WERI-Rb-1 (cell line): Measurements from ENCODE around the gene MAGEB16.

Experiments used
- DNase-seq: peaks from one replicate; pipeline ENCODE4 v3.0.0-alpha.2; 2020
- H3K27ac ChIP-seq: fragments of 250-450 bp; sonication (Bioruptor Pico); 2 replicates; pipeline ENCODE4 v1.5.1; 2020; ENCODE audit warnings: mild to moderate bottlenecking, moderate library complexity
- H3K27me3 ChIP-seq: fragments of 250-450 bp; sonication (Bioruptor Pico); 2 replicates; pipeline ENCODE4 v1.5.1; 2021; ENCODE audit warnings: mild to moderate bottlenecking, low read depth, moderate library complexity; ENCODE audit not compliant: insufficient read depth, severe bottlenecking
- H3K36me3 ChIP-seq: fragments of 250-450 bp; sonication (Bioruptor Pico); 2 replicates; pipeline ENCODE4 v1.5.1; 2020; ENCODE audit warnings: mild to moderate bottlenecking, moderate library complexity
- H3K4me3 ChIP-seq: 2 replicates; pipeline ENCODE4 v1.5.1; 2011; ENCODE audit warnings: low read depth, mild to moderate bottlenecking, control low read depth, low read length
- H3K9me3 ChIP-seq: fragments of 250-450 bp; sonication (Bioruptor Pico); 2 replicates; pipeline ENCODE4 v1.5.1; 2021; ENCODE audit warnings: mild to moderate bottlenecking, moderate library complexity; ENCODE audit not compliant: severe bottlenecking
- TF ChIP-seq, protein P1 (sequence below): IDR thresholded peaks from 2 replicates; pipeline ENCODE4 v1.5.1; 2011; ENCODE audit warnings: low read depth, mild to moderate bottlenecking, control low read depth, inconsistent platforms, low read length

MAGEB16 gene

DNA sequence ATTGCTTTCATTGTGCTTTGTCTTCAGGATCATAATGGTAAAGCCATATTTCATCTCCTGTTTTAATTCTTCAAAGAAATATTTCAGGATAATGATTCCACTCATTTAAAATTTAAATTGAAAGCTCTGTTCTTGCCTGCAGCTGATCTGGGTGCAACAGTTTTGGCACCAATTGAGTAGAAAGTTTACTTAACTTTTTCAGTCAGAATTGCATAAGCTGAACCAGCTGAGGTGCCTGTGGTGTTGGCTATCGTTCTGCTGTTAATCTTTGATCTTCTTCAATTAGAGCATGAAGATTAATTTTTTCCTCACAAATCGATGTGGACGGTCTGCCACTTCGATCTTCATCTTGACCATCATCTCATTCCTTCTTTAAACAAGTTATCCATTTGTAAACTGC, 49.6 kb downstream of the MAGEB16 start:
- TF ChIP-seq, protein P1, sequence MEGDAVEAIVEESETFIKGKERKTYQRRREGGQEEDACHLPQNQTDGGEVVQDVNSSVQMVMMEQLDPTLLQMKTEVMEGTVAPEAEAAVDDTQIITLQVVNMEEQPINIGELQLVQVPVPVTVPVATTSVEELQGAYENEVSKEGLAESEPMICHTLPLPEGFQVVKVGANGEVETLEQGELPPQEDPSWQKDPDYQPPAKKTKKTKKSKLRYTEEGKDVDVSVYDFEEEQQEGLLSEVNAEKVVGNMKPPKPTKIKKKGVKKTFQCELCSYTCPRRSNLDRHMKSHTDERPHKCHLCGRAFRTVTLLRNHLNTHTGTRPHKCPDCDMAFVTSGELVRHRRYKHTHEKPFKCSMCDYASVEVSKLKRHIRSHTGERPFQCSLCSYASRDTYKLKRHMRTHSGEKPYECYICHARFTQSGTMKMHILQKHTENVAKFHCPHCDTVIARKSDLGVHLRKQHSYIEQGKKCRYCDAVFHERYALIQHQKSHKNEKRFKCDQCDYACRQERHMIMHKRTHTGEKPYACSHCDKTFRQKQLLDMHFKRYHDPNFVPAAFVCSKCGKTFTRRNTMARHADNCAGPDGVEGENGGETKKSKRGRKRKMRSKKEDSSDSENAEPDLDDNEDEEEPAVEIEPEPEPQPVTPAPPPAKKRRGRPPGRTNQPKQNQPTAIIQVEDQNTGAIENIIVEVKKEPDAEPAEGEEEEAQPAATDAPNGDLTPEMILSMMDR, result no peak
- no peak for DNase-seq
- Histone ChIP-seq H3K27ac (no peak overlapping the region), H3K36me3 (no peaks in the 10 kb centered on the region), H3K27me3 (peaks cover 7% of the 10 kb centered on the region), H3K4me3 (no peak overlapping the region), H3K9me3 (no peaks in the 10 kb centered on the region)
